Ovary (tissue), 3 donors: Measurements from ENCODE around the gene RIN3.

Experiments used
- EP300 ChIP-seq: sonication (generic); formaldehyde crosslinking; IDR thresholded peaks from one replicate; pipeline ENCODE4 v1.6.1; 2017; ENCODE audit warnings: antibody characterized with exemption
- POLR2A ChIP-seq: fragments of 450-650 bp; IDR thresholded peaks from one replicate; pipeline ENCODE4 v1.6.1; 2017; ENCODE audit warnings: antibody characterized with exemption, mild to moderate bottlenecking, moderate library complexity
- TF ChIP-seq, protein P1 (sequence below), 3 donors: fragments of 450-650 bp in 2 of 3; fragments of 200-600 bp in 1 of 3; IDR thresholded peaks; one replicate each; pipeline versions ENCODE4 v1.5.1 to v1.8.0; 2016 to 2022; ENCODE audit warnings: antibody characterized with exemption in 3 of 3, mild to moderate bottlenecking in 1 of 3
- donor health status: DM: no; HTN: no; CAD: no.

GRCh38 chr14:92597906-92598905 is 84.6 kb downstream of the RIN3 start:
- TF ChIP-seq, protein P1, sequence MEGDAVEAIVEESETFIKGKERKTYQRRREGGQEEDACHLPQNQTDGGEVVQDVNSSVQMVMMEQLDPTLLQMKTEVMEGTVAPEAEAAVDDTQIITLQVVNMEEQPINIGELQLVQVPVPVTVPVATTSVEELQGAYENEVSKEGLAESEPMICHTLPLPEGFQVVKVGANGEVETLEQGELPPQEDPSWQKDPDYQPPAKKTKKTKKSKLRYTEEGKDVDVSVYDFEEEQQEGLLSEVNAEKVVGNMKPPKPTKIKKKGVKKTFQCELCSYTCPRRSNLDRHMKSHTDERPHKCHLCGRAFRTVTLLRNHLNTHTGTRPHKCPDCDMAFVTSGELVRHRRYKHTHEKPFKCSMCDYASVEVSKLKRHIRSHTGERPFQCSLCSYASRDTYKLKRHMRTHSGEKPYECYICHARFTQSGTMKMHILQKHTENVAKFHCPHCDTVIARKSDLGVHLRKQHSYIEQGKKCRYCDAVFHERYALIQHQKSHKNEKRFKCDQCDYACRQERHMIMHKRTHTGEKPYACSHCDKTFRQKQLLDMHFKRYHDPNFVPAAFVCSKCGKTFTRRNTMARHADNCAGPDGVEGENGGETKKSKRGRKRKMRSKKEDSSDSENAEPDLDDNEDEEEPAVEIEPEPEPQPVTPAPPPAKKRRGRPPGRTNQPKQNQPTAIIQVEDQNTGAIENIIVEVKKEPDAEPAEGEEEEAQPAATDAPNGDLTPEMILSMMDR (IDR thresholded peaks at IDR 0.05) = no peak
- TF ChIP-seq POLR2A (no peak), EP300 (no peak)
